Mesenteric fat pad (tissue), 1 donor: ENCODE measurements around the gene SP2. TPM values are rescaled to one million over a fixed set of nuclear protein-coding genes. Genes with fewer than 3 reads are reported as not detected.

ENCODE experiments used
- DNase-seq: peaks from one replicate; pipeline ENCODE4 v3.0.0-alpha.2; 2020; ENCODE audit warnings: low spot score
- long read RNA-seq: library from polyadenylated mRNA; unstranded; transcript quantifications from one replicate; pipeline ENCODE4 v2.0.0, GENCODE V29; 2020
- total RNA-seq: library from RNA; stranded (reverse); fragmentation: NEBNext Ultra II Directional; extraction: Animal tissue kit (Norgen Biotek cat#: 25700); gene quantifications from one replicate; pipeline ENCODE4 v1.2.1, GENCODE V29; 2021
- donor health status: DM: yes; HTN: yes; CAD: no.

SP2 gene
- 12.7 TPM for total RNA-seq
- long read RNA-seq, partial matches to known transcripts, result 3 of 6 reads
- long read RNA-seq, other reads (novel, unspliced or antisense), result 3 of 6 reads

DNA sequence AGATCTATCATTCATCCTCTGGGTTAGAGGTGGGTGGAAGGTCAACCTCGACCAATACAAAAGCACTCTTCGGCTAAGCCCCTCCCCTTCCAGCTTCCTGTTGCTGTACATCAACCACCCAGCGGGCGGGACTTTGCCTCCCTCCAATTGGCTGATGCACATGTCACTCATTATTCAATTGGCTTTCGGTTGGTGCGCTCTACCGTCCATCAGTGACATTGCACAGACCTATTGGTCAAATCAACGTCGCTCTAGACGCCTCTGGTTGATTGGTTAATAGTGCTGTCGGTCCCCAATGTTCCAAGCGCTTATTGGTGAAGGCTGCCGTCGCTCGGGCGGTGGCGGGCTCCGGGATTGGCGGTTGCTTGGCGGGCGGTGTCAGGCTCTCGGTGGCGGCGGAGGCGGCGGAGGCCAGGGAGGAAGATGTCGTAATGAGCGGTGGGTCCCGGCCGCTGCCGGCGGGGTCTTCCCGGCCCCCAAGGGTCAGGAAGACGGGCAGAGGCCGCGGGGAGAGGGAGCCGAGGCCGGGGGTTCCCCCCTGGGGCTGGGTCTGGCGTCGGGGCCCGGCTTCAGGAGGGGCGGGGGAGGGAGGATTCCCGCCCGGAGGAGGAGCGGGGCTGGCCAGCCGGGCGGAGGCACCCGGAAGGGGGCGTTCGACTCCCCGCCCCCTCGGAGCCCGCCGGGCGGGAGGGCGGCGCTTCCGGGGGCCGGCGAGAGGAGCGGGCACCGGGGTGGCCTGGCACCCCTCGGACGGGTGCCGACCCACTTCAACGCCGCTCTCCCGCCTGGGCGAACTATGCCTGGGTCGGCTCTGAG lies at the start of gene SP2:
TSS of gene SP2 (plus strand) at position 381 of the 816 bp plus-strand sequence. CDS start at position 432, 51 bp downstream.
- peak; percentile 99 for DNase-seq

DNA sequence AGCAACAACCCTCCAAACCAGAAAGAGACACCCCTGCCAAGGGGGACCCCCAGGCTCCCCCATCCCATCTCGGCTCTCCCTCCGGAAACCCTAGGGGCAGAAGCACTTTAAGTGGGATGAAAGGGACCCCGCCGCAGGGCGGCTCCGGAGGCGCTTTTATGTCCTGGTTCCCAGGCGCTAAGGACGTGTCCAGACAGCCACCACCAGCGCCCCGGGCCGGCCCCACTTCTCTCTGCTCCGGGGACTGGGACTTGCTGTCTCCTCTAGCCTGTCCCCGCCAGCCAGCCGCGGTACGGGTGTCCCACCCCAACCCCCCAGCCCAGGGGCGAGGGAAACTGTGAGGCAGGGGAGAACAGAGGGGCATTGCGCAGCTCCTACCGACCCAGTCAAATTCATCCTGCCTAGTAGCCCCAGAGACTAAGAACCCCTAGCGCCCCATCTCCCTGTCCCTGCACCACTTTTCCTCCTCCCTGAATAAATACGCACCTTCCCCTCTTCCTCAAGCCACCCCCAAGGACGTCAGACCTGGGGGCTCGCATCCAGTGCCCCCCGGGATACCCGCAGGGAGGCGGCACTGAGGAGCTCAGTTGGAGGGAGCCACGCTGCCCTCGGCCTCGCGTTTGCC lies 49.2 kb upstream of the SP2 start:
- DNase-seq, result no peak

DNA sequence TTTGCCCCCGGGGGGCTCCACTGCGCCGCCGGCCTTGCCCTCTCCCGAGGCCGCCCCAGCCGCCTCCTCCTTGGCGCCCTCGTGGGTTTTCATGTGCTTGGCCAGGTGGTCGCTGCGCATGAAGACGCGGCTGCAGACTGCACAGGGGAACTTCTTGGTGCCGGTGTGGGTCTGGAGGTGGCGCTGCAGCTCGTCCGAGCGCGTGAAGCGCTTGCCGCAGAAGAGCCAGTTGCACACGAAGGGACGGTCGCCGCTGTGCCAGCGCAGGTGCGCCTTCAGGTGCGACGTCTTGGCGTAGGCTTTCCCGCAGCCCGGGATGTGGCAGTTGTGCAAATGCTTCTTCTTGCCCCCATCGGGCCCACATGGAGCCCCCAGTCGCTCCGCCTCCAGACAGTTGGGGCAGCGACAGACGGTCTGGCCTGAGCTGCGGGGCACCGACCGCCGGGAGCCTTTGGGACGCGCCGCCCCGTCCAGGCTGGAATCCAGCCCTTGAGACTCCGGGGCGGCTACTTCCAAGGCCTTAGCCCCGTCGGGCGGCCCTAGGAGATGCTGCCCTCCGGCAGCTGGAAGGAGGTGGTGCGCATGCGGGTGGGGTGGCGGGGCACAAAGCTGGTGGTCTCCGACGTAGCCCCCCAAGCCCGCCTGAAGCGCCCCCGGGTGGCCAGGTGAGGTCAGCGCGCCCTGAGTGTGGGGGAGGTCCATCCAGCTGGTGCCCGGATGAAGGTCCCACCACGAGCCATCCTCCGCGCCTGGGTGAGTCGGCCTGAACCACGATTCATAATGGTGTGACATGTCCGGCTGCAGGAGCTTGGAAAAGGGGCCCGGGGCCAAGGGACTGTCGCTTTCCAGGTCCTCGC lies 48.5 kb upstream of the SP2 start:
- DNase-seq, result no peak

DNA sequence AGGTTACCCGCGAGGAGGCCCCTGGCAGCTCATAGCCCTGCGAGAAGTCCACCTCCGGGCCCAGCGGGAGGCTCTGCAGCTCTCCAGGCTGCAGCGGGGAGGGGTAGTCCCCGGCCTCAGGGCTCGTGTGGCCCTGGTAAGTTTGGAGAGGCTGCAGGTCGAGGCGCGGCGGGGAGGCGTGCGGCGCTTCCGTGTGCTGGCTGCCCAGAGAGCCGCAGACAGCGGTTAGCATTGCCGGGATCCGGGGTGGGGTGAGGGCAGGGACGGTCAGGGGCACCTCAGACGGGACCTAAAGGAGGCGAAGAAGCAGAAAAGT lies 47.9 kb upstream of the SP2 start:
- no peak for DNase-seq

DNA sequence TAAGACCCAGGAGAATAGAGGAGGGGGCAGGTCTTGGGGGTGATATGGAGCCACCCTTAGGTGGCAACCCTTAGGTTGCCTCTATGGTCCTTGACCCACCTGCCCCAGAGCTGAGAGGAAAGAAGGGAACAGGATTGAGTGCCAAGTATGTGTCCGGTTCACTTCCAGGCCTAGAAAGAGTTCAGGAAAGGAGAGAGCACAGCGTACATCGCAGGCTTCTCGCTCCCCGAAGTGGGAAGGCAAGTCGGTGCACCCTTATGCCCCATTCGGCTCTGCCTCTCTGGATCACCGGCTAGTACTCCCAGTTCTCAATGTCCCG lies 45.7 kb upstream of the SP2 start:
- DNase-seq, result no peak

DNA sequence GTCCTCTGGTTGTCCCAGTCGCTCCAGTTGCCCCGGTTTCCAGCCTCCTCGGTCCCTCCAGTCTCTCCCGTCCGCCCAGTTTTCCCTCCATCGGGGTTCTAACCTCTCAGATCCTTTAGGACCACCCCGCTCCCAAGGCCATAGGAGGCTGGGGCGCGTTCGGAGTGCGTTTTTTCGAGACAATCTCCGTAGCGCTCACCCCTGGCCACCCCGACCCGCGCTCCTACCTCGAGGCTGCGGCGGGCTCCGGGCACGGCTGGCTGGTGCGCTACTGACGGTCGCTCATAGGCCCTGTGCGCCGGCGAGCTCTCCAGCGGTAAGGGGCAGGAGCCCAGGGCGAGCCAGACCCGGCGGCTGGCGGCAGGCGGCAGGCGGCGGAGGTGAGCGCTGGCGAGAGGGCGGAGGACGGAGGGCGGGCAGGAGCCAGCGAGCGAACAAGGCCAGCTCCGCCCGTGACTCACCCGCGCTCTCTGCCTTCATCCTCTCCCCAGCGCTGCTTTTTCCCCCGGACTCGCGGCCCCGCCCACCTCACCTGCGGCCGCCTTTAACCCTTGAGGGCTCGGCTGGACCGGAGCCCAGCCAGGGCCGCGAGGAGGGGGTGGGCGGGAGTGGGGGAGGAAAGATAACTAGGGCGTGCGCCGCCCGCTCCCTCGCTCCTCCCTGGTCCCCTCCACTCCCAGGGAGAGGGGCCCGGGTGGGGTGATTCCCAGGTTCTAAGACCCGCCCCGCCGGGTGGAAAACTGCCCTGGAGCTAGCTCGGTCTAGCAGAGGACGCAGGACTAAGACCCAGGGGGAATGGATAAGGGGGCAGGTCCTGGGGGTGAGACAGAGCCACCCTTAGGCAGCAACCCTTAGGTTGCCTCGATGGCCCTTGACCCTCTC lies 45.1 kb upstream of the SP2 start, which contains the start of gene SP6:
TSS of gene SP6 (minus strand) at position 472 of the 882 bp plus-strand sequence. CDS start 2,734 bp downstream, outside the sequence.
- no peak for DNase-seq

DNA sequence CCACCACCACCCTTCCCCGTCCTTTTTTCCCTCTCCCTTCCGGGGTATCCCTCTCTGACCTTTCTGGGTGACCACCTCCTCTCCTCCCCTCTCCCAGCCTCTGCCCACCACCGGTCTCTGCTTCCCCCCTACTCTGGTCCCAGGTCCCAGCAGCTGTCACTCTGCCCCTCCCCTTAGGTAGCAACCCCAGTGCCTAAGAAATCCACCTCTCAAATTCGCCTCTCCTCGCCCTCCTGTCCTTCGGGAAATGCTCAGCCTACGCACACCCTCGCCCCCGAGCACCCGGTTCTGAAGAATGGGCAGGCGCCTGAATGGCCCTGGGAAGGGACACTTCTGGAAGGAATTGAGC lies 44.3 kb upstream of the SP2 start:
- no peak for DNase-seq

DNA sequence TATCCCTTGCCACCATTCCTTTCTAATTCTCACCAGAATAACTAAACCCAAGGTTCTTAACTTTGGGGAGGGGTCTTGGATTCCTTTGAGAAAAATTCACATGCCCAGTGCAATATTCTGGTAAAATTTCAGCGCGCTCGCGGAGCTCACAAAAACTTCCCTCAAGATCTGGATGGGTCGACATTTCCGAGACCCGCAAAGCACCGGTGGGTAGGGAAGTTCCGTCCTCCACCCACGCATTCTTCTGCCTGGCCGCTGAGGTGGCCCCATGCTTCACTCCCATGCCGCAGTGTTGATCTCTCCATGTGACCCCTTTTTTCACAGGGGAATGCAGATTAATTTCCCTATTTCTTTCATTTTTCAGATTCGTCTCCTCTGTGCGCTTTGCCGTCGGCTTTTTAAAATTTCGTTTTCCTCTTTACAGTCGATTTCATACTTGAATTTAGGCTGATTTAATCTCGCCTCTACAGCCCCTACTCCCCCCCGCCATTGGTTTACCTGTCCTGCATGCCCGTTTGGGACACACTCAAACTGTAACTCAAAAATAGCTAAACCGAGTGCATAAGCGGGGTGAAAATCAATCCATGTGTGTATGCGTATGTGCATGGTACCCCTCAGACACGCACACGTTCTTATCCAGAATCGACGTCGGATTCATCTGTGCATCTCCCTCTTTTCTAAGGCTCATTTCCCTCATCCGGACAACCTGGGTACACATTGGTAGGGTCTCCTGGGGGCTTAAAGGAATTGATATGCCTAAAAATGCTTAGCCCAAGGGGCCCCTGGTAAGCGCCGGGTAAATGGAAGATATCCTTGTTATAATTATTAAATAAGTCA lies 43.7 kb upstream of the SP2 start:
- no peak for DNase-seq

DNA sequence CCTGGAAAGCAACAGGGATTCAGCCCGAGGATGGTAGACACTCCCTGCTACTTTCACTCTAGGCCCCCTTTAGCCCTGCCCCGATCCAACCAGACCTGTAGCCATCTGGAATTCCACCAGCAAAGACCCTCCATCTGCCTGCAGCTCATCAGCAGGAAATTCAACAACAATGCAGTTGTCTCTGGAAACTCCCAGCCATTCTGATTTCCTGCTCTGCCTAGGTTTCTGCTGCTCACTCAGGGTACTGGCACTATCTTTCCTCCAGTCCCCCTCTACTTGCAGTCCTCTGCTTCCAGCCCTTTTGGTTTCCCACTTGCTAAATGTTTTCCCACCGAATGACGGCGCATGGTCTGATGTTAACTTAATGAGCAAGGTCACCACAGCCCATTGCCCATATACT lies 42.4 kb upstream of the SP2 start:
- no peak for DNase-seq

DNA sequence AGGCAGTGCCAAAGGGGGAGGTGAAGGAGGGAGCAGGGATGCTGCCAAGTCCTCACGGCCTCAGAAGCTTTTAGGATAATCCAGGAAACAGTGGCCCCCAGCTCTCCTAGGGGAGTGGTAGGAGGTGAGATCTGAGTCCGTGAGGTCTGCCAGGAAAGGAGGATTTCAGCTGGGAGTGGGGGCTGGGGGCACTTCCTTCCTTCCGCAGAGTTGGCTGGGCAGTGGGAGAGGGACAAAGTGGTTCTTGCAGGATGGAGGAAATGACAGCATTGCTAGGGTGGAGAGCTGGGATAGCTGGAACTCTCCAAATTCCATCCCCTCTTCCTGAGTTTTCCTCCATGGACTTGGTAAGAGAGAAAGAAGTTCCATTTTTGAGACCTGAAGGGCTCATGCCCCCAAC lies 40.3 kb upstream of the SP2 start:
- no peak for DNase-seq

DNA sequence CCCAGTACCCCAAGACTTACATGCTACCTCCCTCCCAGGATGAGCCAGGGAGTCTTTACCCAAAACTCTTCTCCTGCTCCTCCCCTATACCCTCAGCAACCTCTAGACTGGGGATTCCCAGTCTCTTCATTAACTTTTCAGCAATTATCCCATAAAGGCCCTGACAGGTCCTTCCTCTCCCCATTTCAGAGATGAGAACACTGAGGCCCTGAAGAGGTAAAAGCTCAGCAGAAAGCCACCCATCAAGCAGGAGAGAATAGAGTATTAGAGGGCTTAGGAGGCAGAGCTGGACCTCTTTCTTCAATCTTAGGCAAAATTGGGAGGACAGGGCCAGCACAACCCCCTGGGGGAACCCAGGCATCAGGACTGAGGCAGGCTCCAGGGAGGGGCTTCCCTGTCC lies 39.2 kb upstream of the SP2 start:
- DNase-seq, result no peak

DNA sequence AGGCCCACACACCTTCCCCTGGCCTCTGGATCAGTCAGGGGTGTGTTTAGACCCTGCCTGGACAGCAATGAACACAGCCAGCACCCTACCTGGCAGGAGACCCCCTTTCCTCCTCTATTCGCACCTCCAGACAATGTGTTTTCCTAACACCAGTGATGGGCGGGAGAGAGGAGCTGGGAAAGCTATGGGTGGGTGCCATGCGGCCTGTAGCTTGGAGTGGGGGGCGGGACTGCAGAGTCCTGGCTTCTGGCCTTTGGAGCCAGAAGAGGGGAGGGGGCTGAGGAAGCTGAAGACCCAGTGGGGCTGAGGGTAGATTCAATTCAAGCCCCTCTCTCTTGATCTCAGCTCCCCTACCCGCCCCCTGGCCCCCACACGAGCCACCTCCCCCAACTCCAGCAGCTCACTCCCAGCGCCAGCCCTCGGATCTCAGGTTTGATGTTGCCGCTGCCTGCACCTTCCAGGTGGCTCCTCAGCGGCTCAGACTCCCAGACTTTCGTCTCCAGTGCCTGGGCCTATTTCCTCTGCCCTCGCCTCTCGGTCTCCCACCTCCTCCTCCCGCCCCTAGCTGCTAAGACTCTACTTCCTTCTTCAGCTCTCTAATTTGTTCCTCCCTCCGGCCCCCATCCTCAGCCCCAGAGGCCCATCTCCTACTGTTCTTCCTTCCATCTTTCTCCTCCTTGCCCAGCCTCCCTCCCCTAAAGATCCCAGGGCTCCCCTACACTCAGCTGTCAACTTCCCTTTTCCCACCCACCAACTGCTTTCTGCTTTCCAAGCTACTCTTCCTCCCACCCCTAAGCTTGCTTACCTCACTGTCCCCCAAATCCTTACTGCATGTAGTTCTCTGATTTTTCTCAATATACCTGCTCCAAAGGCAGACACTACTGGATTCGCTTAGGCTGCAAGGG lies 38.2 kb upstream of the SP2 start:
- no peak for DNase-seq

DNA sequence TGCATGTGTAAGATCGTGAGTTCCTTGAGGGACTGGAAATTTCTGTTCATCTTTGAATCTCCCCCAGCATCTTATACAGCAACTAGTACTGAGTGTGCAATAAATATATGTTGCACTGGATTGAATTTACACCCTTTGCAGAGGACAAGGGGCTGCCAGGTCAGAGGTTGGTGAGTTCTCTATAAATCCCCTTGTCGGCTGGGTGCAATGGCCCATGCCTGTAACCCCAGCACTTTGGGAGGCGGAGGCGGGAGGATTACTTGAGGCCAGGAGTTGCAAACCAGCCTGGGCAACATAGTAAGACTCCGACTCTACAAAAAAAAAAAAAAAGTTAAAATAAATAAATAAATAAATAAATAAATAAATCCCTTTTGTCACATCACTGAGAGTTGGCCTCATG lies 35.6 kb upstream of the SP2 start:
- DNase-seq, result no peak

DNA sequence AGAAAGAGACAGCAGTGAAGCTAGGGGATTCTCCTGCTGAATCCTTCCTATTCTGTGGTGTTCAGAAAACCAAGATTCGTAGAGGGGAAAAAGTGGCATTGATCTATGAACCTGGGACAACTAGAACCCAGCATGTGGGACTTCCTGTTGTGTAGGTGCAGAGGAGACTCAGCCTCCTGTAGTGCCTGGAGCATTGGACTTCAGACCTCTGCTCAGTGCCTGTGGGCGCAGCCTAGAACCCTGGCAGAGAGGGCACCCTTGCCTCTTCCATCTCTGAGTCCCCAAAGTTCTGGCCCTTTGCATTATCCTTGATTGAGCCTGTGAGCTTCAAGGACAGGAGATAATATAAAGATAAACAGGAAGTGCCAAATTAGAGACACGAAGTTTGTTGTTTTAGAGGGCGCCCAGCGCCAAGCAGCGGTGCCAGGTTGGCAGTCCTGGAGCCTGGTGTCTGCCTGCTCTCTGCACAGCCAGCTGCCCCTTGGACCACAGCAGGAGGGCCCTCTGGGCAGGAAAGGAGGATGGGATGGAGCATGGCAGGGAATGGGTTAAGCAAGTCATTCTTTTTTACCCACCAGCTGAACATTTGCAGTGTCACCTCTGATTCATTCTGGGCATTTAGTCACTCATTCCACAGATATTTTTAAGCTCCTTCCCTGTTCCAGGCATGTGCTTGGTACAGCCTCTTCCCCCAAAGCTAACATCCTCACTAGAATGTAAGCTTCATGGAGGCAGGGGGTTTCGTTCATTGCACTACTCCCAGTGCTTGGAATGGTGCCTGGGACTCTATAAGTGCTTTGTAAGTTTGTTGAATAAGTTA lies 33.2 kb upstream of the SP2 start:
- DNase-seq, result no peak

DNA sequence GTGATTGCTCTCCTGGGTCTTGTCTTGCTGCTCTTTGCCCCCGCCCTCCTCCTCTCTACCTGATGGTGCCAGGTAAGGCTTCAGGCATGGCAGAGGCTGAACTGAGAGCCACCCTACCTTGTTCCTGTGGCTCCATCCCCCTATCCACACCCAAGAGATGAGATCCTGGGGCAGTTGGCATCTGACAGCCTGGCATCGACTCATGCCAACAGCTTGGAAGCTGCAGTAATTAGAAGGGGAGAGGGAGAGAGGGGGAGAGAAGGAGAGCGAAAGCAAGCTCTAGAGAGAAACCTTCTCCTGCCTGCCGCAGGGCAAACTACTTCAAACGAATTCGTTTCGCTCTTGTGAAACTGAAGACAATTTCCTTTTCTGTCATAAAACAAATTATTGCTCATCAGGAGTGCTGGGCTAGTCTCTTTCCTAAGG lies 31.2 kb upstream of the SP2 start:
- DNase-seq, result no peak

DNA sequence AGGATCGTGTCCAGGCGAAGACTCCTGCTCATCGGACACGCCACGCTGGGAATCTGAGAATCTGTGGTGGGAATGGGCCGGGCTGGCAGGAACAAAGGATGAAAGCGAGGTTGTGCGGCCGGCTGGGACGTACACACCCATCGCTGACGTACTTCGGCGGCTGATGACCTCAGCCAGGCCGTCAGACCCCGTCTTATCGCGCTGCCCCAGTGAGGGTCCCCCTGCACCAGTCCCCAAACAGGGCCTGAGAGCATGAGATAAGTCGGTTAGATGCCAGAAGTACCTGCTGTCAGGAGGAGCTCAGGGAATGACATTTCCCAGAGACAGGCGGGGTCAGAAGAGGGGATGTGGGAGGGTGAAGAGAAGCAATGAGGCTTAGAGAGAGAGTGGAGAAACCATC lies 29.1 kb upstream of the SP2 start:
- DNase-seq, result no peak

DNA sequence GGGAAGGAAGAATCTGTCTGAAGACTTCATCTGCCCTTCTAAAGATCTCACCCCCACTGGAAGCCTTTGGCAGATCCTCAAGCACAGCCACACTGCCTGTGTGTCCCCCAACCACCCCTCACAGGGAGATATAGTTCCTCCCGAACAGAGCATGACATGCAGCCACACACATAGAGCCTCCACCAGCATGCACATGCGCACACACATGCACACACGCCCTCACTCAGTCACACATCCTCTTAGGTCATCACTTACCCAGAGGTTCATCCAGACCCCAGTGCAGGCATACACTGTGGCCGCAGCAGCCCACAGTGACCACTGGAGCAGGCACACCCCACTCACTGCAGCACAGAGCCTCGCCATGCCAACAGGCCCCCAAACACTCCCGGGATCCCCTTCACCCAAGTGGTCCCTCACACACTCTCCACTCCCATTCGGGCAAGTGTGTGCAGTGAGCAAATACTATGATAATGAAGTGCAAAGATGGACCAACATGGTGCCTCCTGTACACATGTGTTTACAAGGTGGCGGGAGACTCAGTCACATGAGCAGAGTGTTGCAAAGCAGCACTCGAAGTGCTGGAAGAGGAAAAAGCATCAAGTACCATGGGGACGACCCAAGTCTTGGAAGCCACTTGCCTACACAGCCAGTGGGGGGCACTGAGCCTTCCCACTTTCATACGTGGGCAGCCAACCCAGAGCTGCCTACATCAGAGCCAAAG lies 28.1 kb upstream of the SP2 start:
- no peak for DNase-seq

DNA sequence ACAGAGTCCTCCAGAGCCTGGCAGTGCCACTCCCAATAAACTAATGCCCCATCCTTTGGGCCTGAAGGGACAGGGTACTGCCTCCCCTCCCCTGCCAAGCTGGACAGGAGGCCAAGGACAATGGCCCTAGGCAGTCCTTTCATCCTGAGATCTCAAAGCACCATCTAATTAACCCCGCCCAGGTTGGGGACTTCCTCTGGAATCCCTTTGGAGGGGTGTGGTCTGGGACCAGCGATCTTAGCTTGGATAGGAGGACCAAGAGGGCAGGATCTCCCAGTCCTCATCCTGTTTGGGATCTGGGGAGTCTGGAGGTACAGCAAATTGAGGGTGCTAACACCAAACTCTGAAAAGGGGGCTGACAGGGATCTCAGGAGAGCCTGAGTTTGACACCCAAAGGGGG lies 26.9 kb upstream of the SP2 start:
- DNase-seq, result no peak
